GM18520 (cell line): ENCODE measurements around the gene ABHD12.

Experiments
- ATAC-seq: cut with Tn5 transposase; IDR thresholded peaks from one replicate; pipeline ENCODE4 v1.9.1; 2021; ENCODE audit not compliant: unreplicated experiment

ABHD12 gene

DNA sequence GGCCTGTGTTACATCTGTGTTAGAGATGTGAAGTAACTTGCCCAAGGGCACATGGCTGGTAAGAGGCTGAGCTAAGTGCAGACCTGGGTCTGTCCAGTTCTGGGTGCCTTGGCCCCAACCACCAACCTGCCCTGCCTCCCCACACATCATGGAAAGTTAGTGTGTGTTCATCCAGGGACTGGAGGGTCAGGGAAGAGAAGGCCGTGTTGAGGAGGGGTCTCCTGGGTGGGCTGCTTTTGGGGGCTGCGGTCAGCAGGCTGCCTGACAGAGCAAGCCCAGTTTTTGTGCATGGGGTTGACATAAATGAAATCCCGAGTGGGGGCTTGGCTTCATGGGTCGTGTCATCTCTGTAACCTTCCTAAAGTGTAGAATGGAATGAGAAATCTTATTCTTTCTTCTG lies 131.8 kb downstream of the ABHD12 start:
- ATAC-seq = no peak

DNA sequence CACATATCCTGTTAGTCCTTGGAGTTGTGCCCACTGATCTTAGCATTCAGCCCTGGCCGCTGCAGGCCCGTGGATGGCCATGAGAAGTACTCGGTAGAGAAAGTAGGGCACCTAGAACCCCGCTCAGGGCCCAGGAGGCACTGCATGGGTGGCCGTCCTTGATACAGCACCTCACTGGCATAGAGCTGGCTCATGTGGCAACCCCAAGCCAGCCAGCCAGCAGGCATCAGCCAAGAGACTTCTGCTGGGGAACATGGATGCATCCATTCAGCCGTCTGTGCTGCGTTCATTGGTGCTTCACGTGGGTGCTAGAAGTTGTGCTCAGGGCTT lies 132.2 kb downstream of the ABHD12 start:
- no peak for ATAC-seq

GRCh38 chr20:25257756-25258475 lies 132.7 kb downstream of the ABHD12 start:
- ATAC-seq = no peak

GRCh38 chr20:25257130-25257529 lies 133.5 kb downstream of the ABHD12 start:
- ATAC-seq = no peak

DNA sequence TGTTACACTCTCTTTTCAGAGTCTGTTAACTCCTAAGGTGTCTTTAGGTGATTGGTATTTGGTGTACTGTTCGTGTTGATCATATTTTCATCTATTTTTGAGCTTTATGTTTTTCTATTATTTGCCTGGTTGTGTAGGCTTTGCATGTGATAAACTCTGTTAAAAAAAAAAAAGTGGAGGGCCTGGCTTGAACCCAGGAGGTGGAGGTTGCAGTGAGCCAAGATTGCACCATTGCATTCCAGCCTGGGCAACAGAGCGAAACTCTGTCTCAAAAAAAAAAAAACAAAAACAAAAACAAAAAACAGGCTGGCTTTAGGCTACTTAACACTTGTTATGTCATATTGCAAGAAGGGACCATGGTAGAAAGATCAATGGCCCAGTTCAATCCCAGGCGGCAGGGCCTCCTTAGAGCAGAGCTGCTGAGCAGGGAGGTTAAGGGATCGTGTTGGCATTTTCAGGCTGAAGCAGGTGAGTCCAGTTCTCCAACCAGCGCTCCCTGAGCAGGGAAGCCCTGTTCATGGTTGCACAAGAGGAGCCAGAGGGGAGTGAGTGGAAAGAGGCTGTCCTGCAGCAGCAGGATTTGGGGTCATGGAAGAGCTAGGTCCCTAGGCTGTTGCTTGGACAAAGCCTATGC lies 134.3 kb downstream of the ABHD12 start:
- no peak for ATAC-seq

DNA sequence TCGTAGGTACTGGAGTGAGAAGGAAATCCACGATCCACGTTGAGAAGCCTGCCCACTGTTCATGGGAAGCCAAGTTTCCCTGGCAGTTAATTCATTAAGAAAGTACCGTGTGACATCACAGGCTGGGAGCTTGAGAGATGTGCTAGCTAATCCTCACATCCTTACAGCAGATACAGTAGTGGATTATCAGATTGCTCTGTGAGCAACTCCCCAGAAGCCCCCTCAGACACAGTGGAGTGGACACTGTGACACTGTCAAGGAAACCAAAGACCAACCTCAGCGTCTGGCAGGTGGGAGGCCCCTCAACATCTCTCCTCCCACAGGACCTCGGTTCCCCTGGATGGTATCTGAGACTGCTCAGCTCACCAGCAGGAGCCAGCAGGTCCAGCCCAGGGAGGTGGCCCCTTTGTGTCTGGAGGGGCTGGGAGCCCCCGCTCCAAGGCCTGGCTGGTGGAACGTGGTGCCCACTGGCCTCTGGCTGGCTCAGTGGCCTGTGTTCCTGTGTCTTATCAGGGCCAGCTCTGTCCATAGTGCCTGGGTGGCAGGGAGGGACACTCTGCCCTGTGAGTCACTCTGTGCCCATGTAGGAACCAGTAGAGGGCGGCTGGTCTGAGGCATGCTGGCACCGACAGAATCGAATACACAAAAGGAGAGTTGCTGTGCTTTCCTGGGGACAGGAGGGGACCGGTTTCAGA lies 135.5 kb downstream of the ABHD12 start:
- ATAC-seq = no peak

DNA sequence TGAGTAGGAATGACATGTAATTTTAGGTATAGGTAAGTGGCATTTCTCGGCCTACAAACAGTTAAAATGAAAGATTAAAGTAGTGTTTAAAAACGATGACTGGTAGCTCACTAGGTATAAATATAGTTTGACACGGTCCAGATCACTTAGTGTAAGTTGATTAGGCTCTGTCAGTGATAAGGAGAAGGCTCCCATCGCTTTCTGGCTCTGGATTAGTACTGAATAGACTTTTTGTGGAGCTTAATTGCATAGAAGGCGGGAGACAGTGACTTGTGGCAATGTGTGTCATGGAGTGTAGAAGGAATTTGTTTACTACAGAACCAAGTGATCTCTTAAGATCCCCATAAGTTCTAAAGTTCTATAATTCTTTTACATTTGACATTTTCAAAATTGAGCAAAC lies 136.1 kb downstream of the ABHD12 start:
- ATAC-seq = no peak

GRCh38 chr20:25253606-25254275 lies 136.9 kb downstream of the ABHD12 start:
- ATAC-seq = no peak

GRCh38 chr20:25252686-25253421 lies 137.8 kb downstream of the ABHD12 start:
- no peak for ATAC-seq

- no peak for ATAC-seq
Measured at GRCh38 chr20:25252230-25252651, 138.4 kb downstream of the ABHD12 start.

GRCh38 chr20:25251558-25251957 lies 139.1 kb downstream of the ABHD12 start:
- ATAC-seq = no peak

- ATAC-seq = no peak
Measured at GRCh38 chr20:25251019-25251418, 139.6 kb downstream of the ABHD12 start.

GRCh38 chr20:25250508-25250907 lies 140.1 kb downstream of the ABHD12 start:
- ATAC-seq = no peak
